Measurements from ENCODE around the gene AXL.
"Not testable (repeated sequence)": the region's sequence is repeated elsewhere in the genome, so short reads cannot be mapped to it uniquely, and the experiment has no call there.

AXL gene

DNA sequence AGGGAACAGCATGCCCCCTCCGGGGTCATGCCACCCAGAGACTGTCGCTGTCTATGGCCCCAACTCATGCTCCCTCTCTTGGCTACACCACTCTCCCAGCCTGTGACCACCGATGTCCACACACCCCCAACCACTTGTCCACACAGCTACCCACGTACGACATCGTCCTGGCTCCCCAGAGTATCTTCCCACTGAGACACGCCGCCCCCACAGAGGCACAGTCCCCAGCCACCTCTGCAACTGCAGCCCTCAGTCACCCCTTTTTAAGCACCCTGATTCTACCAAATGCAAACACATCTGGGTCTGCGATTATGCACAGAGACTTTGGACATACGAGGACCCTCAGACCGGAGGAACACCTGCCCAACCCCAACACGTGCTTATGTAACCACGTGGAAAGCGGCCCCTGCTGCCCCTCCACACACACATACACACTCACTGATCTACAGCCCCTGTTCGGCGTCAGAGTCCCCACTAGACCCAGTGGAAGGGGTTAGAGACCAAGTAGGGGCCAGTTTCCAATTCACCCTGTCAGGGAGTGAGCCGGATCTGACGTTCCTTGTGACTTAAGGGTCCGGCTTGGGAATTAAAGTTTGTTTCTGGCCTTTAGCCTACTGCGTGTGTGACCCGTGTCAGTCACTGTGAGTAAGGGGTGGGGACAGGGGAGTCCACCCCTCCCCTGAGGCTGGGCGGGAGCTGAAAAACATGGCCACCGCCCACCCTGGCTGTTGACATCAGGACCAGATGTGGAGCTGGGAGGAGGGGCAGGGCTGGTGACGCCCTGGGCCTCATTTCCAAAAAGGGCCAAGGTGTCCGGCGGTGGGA is 11.9 kb upstream of the AXL start:
- DNase-seq (ENCODE audit: low spot score), result no peak

DNA sequence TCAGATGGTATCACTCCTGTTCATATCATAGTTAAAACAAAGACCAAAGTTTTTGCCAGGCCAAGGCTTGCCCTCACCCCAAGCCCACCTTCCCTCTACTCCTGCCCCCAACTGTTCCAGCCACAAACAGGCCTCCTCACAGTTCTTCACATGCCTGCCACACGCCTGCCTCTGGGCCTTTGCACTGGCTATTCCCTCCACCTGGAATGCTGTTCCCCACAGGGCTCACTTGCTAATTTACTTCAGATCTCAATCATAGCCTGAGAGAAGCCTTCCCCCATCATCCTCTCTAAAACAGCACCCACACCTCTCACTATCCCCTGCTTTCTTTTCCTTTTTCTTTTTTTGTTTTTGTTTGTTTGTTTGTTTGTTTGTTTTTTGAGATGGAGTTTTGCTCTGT is 4.9 kb upstream of the AXL start:
- DNase-seq (ENCODE audit: low spot score), result no peak

DNA sequence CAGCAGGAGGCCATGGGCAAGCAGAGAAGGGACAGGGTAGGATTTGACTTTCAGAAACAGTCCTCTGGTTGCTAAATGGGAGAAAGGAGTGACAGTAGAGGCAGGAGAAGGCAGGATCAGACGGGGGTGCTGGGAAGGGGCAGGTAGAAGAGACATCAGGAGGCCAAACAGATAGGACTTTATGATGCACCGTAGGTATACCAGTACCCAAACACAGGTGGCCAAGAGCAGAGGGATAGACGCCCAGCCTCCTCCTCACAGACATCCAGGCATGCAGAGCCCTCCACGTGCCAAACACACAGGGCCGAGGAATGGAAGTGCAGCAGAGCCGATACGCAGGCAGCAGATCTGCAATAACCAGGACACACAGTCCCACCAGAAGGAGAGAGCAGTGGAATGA is 1.3 kb upstream of the AXL start:
- DNase-seq (ENCODE audit: low spot score), result no peak

DNA sequence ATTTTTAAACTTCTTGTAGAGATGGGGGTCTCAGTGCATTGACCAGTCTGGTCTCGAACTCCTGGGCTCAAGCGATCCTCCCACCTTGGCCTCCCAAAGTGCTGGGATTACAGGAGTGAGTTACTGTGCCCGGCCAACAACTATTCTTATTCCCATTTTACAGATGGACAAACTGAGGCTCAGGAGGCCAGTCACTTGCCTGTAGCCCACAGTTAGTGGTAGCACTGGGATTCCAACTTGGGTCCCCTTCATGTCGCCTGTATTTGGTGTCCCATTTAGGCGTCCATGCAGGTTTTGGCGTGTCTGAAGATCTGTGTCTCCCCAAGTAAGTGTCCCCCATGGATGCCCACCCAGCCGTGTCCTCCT is 791 bp upstream of the AXL start:
- no peak for DNase-seq (ENCODE audit: low spot score)

DNA sequence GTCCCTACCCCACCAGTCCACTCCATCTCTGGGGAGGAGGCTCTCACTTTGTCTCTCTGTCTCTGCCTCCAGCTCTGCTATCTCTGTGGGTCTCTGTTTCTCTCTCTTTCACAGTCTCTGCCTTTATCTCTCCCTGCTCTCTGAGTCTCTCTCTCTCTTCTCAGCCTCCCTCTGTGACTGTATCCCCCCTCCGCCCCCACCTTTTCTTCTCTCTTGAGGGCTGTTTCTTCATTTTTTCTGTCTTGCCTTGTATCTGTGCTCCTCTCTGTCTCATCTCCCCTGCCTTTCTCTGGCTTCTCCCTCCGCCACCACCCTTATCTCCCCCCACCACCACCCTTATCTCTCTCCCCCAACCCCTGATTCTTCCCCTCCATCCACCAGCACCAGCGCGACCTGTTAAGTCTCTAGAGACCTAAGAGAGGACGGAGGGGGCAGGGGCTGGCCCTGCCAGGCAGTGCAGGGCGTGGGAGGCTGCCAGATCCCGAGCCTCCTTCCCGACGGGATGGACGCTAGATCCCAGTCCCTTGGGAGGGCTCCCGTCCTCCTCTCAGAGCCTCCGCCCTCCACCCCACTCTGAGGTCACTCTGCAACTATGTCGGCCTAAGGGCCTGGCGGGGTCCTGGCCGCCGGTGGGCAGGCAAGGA is 1.0 kb downstream of the AXL start:
- peak; percentile 38 for DNase-seq (ENCODE audit: low spot score)

DNA sequence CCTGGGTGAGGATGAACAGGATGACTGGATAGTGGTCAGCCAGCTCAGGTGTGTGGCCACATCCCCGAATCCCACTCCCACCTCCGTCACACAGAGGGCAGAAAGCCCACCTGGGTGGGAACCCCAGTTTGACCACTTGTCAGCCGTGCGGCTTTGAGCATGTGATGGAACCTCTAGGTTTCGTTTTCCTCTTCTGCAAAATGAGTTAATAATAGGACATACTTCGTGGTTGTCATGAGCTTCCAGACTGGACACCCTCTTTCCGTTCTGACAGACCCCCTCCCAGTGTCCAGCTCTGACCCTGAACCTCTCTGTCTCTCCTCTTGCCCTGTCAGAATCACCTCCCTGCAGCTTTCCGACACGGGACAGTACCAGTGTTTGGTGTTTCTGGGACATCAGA is 1.8 kb downstream of the AXL start:
- DNase-seq (ENCODE audit: low spot score), result no peak

DNA sequence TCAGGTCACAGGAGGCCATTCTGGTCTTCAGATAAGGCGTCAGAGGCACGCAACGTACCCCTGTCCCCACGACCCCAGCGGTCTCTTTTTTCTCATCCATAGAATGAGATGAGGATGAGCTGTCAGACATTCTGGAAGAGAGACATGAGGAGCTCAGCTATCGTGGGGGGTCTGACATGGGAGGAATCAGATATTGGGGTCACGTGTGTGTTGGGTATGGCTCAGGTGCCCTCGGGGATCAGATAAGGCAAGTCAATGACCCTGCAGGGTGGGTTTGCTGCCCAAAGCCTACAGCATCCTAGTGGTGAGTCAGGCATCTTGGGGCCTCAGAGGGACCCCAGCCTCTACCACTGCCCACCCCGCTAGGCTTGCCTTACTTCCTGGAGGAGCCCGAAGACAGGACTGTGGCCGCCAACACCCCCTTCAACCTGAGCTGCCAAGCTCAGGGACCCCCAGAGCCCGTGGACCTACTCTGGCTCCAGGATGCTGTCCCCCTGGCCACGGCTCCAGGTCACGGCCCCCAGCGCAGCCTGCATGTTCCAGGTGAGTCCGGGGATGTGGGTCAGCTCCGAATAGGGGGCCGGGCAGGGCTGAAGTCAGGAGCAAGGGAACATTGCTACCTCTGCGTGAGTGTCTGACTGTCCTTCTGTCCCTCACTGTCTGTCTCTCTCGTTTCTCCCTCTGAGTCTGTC is 2.6 kb downstream of the AXL start:
- DNase-seq (ENCODE audit: low spot score), result no peak

DNA sequence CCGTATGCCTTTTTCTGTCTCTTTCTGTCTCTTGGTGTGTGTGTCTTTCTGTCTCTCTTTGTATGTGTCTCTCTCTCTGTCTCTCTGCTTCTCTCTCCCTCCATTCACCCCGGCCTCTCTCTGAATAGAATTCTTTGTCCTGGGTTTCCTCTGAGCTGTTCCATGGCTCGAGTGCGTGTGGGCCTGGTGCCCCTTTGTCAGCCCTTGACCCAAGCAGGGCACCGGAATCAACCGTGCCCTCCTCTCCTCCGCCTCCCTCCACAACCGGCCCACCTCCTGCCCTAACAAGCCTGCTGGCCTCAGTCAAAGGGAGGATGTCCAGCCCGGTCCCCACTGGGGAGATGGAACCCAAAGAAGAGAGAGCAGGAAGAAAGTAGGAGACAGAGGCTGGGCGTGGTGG is 3.2 kb downstream of the AXL start:
- no peak for DNase-seq (ENCODE audit: low spot score)

DNA sequence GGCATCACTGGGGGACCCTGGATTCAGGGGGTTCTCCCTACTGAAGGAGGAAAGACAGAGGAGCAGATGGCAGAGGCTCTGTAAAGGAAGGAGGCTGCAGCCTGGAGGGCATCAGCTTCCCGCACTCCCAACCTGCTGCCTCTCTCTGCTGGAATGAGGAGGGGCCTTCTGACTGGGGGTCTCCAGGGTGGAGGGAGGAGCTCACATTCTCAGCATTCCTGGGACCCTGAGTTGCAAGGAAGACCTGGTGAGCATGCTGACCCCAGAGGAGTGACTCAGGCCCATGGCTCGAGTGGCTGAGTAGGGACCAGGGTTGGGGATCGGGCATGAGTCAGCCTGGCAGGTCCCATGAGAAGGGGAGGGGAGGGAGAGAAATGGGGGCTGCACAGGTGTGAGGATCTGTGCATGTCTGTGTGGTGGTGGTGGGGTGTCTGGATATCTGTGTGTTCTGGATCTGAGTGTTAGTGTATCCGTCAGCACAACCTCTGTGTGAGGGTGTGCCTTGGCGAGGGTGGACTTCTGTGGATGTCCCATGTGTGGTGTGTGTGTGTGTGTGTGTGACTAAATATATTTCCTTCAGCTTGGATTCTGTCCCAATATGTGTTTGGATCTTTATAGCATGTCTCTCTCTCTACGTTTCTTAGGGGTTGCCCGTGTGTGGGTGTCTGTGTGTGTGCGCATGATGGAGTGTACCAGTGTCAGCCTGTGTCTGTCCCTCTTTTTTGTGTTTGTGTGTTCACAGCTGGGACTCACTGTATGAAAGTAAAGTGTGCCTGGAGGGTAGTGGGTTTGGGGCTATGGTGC is 4.6 kb downstream of the AXL start:
- peak; percentile 55 for DNase-seq (ENCODE audit: low spot score)

DNA sequence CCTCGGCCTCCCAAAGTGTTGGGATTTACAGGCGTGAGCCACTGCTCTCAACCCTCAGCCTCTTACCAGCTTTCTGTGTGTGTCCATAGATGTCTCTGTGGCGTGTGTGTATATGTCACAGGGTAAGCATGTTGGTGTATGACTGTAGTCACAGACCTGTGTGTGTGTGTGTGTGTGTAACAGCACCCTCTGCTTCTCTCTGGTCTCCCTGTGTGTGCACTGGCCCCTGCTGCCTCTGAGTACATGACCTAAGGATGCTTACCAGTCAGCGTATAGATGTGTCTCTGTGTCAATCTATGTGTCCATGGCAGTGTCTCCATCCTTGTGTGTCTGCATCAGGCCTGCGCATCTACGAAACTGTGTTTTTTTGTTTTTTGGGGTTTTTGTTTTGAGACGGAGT is 5.6 kb downstream of the AXL start:
- no peak for DNase-seq (ENCODE audit: low spot score)

DNA sequence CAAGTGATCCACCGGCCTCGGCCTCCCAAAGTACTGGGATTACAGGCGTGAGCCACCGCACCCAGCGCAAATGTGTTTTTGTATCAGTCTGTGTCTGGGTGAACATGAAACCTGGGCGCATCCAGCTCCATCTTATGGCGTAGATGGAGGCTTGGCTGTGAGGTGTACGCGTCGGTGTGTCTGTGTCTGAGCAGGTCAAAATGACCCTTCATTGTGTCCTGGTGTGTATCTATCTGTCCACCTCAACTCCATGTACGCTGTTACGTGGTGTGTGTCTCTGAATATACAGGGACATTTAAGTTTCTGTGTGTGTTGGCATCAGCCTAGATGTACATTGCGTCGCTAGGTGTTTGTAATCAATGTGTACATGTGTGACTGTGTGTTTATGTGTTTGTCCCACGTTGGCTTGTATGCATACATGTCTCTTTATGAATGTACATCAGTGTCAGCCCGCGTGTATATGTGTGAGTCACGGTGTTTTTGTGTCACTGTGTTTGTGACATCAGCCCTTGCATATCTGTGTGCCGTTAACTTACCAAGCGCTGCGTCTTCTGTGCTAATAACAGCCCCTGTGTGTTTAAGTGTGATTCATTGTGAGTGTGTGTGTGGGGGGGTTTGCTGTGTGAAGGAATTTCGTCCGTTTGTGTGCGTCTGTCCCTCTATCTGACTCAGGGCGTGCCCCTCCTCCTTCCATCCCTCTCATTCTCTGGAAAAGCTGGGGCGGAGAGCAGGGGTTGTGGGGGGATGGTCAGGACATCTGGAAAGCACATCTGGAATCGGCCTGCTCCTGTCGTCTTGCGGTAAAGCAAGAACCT is 6.4 kb downstream of the AXL start:
- peak; percentile 69 for DNase-seq (ENCODE audit: low spot score)

DNA sequence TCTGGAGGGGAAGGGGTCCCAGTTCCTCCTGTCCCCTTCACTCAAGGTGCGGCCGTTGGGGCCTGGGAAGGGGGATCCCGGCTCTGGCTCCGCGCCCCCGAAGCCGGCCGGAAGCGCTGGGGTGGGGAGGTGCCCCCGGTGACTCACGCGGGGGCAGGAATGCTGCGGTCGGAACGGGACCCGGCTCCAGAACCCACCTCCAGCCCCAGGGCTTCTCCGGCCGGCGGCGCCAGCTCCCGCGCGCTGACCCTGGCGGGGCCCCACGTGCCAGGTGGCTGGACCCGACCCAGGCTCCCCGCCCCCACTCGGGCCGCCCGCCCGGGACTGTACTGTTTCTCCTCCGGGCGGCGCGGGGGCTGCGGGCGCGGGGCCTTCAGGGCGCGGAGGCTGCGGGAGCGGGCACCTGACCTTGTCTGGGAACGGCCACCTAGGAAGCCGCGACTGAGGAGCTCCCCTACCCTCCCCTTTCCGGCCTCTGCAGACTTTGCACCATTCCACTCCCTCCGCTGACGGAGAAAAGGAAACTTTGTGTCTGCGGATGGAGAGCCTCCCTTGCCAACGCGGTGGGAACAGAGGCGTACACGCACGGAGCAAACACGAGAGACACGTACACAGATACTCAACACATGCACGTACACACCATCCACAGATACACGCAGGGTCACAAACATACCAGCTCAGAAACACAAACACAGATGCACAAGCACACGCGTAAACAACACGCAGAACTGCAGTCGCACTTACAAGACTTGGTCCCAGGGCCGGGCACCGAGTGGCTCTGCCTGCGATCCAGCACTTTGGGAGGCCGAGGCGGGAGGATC is 7.2 kb downstream of the AXL start:
- peak; percentile 81 for DNase-seq (ENCODE audit: low spot score)

DNA sequence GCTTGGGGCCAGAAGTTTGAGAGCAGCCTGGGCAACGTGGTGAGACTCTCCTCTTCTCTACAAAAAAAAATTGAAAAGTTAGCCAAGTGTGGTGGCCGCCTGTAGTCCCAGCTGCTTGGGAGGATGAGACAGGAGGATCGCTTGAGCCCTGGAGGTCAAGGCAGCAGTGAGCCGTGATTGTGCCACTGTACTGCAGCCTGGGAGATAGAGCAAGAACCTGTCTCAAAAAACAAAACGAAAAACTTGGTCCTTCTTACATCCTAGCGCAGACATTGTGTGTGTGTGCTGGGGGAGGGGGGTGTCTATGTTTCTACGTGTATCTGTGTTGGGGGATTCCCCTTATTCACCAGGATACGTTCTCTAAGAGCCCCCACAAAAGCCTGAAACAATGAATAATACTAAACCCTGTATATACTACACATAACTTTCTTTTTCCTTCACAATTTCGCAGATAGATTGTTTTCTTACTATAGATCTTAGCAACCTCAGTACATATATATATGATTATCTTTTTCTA is 7.9 kb downstream of the AXL start:
- DNase-seq (ENCODE audit: low spot score), result no peak

DNA sequence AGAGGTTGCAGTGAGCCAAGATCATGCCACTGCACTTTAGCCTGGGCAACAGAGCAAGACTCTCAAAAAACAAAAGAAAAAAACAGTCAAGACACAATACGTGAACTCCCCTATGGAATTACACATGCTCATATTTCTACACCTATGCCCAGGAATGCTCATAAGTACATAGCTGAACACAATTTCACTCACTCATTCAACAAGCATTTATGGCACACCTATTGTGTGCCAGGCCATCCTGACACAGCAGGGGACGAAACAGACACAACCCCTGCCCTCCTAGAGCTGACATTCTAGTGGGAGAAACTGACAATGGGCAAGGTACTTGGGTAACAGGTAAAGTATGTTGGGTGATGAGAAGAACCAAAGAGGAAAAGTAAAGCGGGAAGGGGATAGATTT is 9.5 kb downstream of the AXL start:
- DNase-seq (ENCODE audit: low spot score), result no peak

DNA sequence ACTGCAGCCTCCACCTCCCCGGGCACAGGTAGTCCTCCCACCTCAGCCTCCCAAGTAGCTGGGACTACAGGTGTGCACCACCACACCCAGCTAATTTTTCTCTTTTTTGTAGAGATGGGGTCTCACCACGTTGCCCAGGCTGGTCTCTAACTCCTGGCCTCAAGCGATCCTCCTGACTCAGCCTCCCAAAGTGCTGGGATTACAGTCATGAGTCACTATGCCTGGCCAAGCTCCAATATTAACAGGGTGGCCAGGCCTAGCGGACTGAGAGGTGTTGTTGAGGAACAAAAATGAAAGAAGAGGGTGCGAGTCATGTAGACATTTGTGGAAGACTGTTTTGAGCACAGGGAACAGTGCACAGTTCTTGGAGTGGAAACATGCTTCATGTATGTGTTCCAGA is 10.3 kb downstream of the AXL start:
- not testable (repeated sequence) for DNase-seq (ENCODE audit: low spot score)

DNA sequence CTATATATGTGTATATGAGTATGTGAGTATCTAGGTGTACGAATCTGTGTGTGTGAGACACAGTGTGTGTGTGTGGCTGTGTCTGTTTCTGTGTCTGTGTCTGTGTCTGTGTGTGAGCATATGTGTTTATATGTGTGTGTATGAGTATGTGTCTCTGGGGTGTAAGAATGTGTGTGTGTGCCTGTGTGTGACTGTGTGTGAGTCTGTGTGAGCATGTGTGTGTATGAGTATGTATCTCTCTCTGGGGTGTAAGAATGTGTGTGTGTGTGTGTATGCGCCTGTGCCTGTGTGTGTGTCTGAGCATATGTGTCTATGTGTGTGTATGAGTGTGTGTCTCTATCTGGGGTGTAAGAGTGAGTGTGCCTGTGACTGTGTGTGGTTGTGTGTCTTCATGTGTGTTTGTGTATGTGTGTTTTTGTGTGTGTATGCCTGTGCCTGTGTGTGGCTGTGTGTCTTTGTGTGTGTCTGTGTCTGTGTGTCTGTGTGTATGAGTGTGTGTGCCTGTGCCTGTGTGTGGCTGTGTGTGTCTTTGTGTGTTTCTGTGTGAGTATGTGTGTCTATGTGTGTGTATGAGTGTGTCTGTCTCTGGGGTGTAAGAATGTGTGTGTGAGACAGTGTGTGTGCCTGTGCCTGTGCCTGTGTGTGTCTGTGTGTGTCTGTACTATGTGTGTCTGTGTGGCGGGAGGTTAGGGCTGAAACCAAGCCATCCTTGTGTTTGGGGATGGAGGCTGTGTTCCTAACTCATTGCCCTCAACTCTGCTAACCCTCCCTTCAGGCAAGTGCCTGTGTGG is 11.2 kb downstream of the AXL start:
- DNase-seq (ENCODE audit: low spot score), result no peak

DNA sequence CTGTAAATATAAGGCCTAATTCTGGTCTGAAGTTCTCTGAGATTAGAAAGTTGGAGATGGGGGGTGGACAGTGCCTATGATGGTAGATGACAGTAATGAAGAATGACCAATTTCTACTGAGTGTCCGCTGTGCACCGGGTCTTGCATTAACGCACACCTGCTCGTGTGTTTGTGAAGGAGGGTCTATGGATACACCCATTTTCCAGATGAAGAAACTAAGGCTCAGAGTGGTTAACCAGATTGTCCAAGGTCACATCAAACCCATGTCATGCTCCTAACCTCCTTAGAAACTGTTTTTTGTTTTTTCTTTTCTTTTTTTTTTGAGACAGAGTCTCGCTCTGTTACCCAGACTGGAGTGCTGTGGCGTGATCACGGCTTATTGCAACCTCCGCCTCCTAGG is 13.7 kb downstream of the AXL start:
- no peak for DNase-seq (ENCODE audit: low spot score)

DNA sequence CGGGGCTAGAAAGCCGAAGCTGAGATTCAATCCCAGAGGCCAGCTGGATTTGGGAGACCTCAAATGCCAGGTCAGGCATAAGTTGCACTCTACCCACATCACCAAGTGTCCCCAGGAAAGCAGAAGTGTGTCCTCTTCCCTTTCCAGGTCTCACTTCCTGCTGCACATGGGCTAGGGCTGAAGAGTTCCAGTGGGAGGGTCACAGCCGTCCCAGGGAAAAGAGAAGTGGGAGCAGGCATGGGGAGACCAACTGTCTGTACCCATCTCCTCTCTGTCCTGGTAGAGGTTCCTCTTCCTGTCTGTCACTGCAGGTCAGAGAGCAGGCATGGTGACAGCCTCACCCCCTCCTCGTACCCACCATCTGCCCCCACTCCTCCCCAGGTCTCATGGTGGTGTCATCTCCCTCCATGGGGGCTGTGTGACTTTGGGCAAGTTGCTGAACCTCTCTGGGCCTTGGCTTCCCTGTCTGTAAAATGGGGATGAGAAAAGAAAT is 14.8 kb downstream of the AXL start:
- no peak for DNase-seq (ENCODE audit: low spot score)

DNA sequence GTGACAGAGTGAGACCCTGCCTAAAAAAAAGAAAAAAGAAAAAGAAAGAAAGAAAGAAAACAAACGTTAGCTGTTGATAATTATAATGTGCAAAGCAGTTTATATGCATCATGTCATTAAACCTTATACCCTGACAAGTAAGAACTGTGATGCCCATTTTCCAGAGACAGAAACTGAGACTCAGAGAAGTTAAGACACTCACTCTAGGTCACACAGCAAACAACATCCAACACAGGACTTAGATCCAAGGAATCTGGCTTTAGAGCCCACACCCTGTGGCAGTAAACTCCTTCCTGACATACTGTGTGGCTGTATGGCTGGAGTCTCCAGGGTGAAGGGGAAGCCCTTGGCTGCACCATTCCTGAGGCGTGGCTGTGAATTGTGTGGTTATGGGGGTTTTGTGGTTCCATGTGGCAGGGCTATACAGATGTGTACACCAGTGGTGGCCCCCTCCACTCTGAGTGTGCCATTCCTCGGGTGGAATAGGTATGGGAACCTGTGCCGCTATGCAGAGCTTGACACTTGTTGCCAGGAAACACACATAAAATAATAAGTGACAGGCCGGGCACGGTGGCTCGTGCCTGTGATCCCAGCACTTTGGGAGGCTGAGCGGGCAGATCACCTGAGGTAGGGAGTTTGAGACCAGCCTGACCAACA is 15.6 kb downstream of the AXL start:
- no peak for DNase-seq (ENCODE audit: low spot score)
